Ureter (tissue), 1 donor: ENCODE measurements around the gene HOXA3. TPM values are rescaled to one million over a fixed set of nuclear protein-coding genes. Genes with fewer than 3 reads are reported as not detected.

Experiments
- DNase-seq: peaks from one replicate; pipeline ENCODE4 v3.0.0-alpha.2; 2020; ENCODE audit warnings: low spot score
- total RNA-seq: library from RNA; stranded (reverse); gene quantifications from one replicate; pipeline ENCODE4 v1.2.4, GENCODE V29; 2023
- donor health status: DM: yes; HTN: yes; CAD: no.

Gene HOXA3
- total RNA-seq, 1 donor from 2014 or later, result 16.0 TPM

- DNase-seq, result no peak
Observed at GRCh38 chr7:27143950-27144780, 8.2 kb downstream of the HOXA3 start.

DNA sequence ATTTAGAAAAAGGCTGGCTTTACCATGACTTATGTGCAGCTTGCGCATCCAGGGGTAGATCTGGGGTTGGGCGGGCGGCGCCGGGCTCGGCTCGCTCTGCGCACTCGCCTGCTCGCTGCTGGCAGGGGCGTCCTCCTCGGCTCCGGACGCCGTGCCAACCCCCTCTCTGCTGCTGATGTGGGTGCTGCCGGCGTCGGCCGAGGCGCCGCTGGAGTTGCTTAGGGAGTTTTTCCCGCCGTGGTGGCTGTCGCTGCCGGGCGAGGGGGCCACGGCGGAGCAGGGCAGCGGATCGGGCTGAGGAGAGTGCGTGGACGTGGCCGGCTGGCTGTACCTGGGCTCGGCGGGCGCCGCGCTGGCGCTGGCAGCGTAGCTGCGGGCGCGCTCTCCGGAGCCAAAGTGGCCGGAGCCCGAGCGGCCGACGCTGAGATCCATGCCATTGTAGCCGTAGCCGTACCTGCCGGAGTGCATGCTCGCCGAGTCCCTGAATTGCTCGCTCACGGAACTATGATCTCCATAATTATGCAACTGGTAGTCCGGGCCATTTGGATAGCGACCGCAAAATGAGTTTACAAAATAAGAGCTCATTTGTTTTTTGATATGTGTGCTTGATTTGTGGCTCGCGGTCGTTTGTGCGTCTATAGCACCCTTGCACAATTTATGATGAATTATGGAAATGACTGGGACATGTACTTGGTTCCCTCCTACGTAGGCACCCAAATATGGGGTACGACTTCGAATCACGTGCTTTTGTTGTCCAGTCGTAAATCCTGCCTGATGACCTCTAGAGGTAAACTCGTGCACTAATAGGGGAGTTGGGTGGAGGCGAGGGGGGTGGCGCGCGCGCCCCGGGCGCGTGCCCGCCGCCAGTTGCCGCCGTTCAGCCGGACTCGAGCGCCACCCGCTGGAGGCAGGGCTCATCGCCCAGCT is 9.1 kb downstream of the HOXA3 start, which contains the start of gene HOXA5:
TSS of gene HOXA5 (minus strand) at position 659 of the 927 bp plus-strand sequence. CDS start at position 585, 74 bp downstream.
- peak; percentile 86 for DNase-seq

DNA sequence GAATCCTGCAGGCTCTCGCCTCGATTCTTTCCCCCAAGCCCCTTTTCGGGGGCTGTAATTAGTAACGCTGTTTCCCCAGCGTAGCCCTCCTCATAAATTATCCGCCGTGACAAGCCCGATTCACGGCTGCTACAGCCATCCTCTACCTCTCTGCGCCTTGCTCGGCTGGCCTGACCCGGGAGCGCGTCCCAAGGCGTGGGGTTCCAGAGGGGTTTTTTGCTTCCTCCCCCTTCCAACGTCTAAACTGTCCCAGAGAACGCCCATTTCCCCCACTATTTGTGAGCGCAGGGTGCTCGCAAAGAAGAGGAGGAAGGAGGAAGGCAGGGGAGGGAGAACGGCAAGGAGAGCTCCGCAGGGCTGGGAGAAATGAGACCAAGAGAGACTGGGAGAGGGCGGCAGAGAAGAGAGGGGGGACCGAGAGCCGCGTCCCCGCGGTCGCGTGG is 9.8 kb downstream of the HOXA3 start:
- peak; percentile 42 for DNase-seq

DNA sequence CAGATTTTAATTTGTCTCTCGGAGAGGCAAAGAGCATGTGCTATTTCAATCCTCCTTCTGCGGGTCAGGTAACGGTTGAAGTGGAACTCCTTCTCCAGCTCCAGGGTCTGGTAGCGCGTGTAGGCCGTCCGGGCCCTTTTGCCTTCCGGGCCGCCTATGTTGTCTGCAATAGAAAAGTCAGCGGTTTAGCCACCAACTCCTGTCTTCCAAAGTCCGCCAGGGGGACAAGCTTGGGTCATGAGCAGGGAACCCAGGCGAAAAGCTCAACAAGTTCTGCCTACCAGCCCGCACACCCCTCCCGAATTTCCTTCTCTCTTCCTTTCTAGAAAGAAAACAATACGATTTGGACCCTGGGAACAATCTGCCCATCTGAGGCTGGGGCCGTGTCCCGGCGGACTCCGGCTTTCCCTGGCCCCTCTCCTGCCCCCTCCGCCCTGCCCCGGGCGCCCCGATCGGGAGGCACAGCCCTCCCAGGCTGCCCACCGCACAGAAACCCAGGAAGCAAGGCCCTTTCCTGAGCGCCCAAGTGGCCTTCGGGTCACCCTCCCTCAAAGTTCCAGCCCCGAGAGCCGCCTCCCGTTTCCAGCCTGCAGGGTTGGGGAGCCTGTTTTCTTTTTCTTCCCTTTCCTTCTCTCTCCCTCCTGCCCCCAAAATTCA is 10.3 kb downstream of the HOXA3 start:
- peak; percentile 46 for DNase-seq

- no peak for DNase-seq
Observed at GRCh38 chr7:27141137-27141922, 11.1 kb downstream of the HOXA3 start.

DNA sequence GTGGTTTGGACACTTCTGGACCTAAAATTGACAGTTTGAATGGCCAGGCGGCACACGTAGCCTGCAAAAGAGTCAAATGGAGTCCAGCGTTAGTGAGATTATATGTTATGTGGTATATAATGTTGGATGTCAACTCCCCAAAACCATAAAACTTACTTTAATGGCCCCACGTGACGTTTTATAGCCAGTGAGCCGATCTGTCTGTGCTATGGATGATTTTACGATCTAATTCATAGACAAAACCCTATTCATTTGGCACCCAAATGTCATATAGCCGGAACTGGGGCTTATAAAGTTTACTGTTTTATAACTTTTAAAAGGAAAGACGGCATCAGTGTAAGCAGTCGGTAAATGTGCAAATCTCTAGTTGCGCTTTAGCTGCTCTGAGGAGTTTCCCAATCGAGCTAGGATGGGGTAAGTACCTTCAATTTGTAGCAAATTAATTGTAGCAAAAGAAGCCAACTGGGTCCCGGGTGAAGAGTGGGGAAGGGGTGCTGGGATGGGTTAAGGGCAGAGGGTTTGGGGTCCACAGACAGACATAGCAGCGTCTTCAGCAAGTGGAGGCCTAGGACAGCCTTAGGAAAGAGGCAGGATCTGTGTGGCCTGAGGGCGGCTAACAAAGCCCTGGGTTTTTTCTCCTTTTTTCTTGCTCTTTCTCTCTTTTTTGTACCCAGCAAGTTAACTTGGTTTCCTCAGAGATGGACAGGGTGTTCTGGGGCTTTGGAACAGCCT is 12.1 kb downstream of the HOXA3 start:
- no peak for DNase-seq

DNA sequence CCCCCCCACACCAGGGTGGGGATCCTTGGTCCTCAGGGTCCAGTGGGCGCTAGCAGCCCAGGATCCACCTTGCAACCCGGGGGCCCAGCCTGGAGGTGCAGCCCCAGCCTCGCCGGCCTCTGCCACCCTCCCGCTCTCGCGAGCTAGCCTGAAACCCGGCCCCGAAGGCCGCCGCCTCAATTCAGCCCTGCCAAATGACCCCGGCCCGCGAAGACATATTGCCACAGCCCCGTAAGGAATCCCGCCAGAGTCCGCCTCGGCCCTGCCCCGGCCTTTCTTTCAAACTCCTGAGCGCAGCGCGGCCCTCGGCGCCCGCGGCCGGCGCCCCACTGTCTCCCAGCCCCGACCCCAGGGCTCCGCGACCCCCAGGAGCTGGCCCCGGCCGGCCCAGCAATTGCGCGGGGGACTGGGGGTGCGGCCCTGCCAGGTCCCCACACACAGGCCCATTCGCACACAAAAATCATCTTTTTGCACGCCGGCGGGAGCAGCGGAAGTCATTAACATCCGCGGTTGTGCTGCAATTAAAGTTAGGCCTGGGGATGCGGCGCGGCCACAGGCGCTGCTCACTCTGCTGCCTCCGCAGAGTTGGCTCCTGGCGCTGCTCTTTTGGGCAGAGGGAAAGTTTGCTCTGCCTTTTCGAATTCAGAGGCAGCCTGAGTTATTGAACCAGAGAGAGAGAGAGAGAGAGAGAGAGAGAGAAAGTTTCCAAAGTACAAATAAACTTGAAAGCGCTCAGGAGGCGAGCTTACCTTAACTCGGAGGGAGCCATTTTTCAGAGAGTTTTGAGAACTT is 12.9 kb downstream of the HOXA3 start:
- no peak for DNase-seq

DNA sequence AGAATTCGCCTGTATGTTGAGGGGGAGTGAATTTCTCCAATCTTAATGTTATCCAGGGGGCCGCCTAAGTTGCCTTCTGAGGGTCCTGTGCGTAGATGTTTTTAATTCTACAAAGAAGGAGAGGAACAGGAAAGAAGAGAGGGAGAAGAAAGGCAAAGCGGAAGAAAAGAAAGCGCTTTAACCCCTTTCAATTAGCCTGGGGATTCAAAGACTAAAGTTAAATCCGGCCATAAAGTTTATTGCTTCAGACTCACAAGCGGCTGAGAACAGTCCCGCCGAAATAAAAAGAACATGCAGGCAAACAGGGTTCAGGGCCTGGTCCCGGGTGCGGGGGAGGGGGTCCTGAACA is 13.4 kb downstream of the HOXA3 start:
- DNase-seq, result no peak

DNA sequence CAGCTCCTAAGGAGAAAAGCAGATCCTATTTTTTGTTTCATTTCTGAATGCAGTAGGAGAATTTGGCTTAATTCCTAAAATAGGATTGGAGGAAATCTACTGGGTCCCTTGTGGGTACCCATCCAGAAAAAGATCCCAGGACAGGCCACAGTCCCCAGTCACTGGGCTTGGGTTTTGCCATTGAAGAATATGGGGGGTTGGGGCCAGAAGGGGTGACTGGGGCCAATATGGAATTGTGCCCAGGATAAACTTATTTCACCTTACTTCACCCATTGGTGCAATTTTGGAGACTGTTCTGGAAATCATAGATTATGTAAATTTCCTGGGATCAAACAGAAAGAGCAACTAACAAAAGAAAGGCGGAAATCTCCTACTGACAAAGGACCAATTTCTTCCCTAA is 13.9 kb downstream of the HOXA3 start:
- DNase-seq, result no peak

- DNase-seq, result no peak
Observed at GRCh38 chr7:27137640-27138315, 14.6 kb downstream of the HOXA3 start.

GRCh38 chr7:27134392-27134791 is 18.0 kb downstream of the HOXA3 start:
- no peak for DNase-seq

DNA sequence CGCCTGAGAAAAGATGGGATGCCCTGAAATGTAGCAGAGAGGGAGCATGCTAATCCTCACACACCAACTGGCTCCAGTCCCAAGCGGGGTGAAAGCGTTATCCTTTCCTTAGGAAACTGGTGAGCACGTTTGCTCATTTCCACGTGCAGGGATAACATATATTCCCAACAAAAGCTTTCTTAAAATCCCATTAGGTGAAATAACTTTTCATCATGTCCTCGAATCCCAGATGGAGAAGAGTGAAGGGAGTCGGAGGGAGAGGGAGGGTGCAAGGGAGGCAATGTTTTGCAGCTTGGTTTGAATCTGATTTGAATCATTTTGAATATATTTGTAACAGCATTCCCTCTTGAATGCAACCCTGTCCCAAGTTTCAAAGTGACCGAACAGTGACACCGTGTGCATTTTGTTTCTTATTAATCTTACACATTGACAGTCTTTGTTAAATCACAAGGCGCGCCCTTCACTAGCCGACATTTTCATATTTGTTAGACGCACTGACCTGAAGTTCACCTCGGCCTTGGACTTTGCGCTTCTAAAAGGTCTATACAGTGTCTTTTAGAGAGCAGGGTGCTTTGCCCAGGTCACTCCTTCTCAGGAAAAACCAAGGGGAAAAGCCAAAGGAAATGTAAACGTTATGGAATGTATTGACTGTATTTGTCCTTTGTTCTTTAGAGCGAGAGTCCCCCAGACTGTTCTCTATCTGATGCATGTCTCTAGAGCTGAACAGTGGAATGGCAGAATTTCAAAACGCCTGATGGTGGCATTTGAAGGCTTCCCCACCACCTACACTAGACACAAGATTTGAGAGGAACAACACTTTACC is 18.8 kb downstream of the HOXA3 start:
- no peak for DNase-seq

- DNase-seq, result no peak
Observed at GRCh38 chr7:27132978-27133377, 19.4 kb downstream of the HOXA3 start.

DNA sequence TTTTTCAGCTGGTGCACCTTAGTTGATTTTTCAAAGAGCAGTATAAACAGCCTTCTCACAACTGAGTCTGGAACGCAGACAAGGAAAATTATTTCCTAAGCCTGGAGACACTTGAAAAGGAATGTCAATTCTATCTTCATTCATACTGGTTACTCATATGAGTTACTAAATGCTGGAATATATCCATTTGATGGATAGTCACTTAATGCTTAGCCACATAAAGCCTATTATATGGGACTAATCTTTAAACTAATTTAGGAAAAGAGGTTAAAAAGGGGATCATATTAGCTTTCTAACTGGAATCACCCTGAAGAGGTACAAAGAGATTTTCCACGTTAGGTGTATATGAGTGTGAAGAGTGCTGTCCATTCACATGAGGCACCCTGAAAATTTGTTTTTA is 20.2 kb downstream of the HOXA3 start:
- DNase-seq, result no peak

GRCh38 chr7:27131390-27131819 is 21.0 kb downstream of the HOXA3 start:
- DNase-seq, result no peak

GRCh38 chr7:27130540-27131389 is 21.6 kb downstream of the HOXA3 start, which contains the start of gene HOXA4:
Gene HOXA4, minus strand, starts transcription at chr7:27130757. Its CDS starts 24 bp downstream, at chr7:27130733.
- DNase-seq, result peak; percentile 95
